Common myeloid progenitor, CD34-positive (primary cell): ENCODE results near the gene ATF6.

ENCODE experiments used
- CTCF ChIA-PET: fragments of 350-600 bp; sonication (Branson Sonifier 250); formaldehyde crosslinking; loops from one replicate; lab custom pipeline; 2021; ENCODE audit warnings: antibody characterized with exemption; lab: Charles Lee
- POLR2A ChIA-PET: fragments of 350-600 bp; sonication (Branson Sonifier 250); formaldehyde crosslinking; loops from one replicate; lab custom pipeline; 2021; ENCODE audit warnings: antibody characterized with exemption; lab: Charles Lee
- DNase-seq, 3 donors: peaks; one replicate each; pipeline versions ENCODE4 v3.0.0 to v3.0.0-alpha.2; 2013
- H3K27ac ChIP-seq, 2 experiments: 1 replicate in 1 of 2; 2 replicates in 1 of 2; pipeline ENCODE4 v1.7.0; 2013; ENCODE audit warnings: inconsistent platforms in 2 of 2, low read length in 2 of 2, mild to moderate bottlenecking in 2 of 2, low read depth in 1 of 2, moderate library complexity in 1 of 2; ENCODE audit not compliant: severe bottlenecking in 2 of 2, insufficient read depth in 1 of 2, poor library complexity in 1 of 2
- H3K27me3 ChIP-seq, 5 experiments: replicated peaks in 2 of 5; 1 replicate in 3 of 5; 2 replicates in 2 of 5; pipeline versions ENCODE4 v1.6.1 to v1.7.0; 2013; ENCODE audit warnings: low read length in 4 of 5, mild to moderate bottlenecking in 2 of 5, moderate library complexity in 2 of 5, inconsistent platforms in 1 of 5; ENCODE audit not compliant: insufficient read depth in 5 of 5, control insufficient read depth in 4 of 5
- H3K36me3 ChIP-seq, 4 experiments: 1 replicate in 2 of 4; 2 replicates in 2 of 4; pipeline versions ENCODE4 v1.6.1 to v1.7.0; 2013; ENCODE audit warnings: low read length in 3 of 4, control low read depth in 1 of 4, mild to moderate bottlenecking in 1 of 4; ENCODE audit not compliant: control insufficient read depth in 4 of 4, insufficient read depth in 4 of 4
- H3K4me1 ChIP-seq, 4 experiments: 1 replicate in 3 of 4; 2 replicates in 1 of 4; pipeline versions ENCODE4 v1.6.1 to v1.7.1; 2013; ENCODE audit warnings: low read length in 3 of 4, mild to moderate bottlenecking in 3 of 4, control low read depth in 1 of 4, inconsistent platforms in 1 of 4, moderate library complexity in 1 of 4; ENCODE audit not compliant: control insufficient read depth in 4 of 4, insufficient read depth in 4 of 4; ENCODE audit errors: control extremely low read depth in 1 of 4
- H3K4me3 ChIP-seq, 7 experiments: 1 replicate in 4 of 7; 2 replicates in 3 of 7; pipeline versions ENCODE4 v1.5.1 to v1.7.0; 2013; ENCODE audit warnings: mild to moderate bottlenecking in 7 of 7, low read length in 6 of 7, moderate library complexity in 6 of 7, inconsistent platforms in 2 of 7, low read depth in 2 of 7, control low read depth in 1 of 7; ENCODE audit not compliant: insufficient read depth in 4 of 7, control insufficient read depth in 1 of 7; ENCODE audit errors: extremely low read depth in 1 of 7
- H3K9me3 ChIP-seq, 5 experiments: 1 replicate in 4 of 5; 2 replicates in 1 of 5; pipeline versions ENCODE4 v1.6.1 to v1.7.1; 2013; ENCODE audit warnings: low read length in 4 of 5, mild to moderate bottlenecking in 2 of 5, inconsistent platforms in 1 of 5, low read depth in 1 of 5, moderate library complexity in 1 of 5; ENCODE audit not compliant: control insufficient read depth in 4 of 5, insufficient read depth in 2 of 5; ENCODE audit errors: control extremely low read depth in 1 of 5
- WGBS: methylation state at CpG from one replicate; pipeline ENCODE4 v1.1.5; 2013; ENCODE audit not compliant: insufficient coverage; 5-methylcytosine and 5-hydroxymethylcytosine counted together

Gene ATF6

DNA sequence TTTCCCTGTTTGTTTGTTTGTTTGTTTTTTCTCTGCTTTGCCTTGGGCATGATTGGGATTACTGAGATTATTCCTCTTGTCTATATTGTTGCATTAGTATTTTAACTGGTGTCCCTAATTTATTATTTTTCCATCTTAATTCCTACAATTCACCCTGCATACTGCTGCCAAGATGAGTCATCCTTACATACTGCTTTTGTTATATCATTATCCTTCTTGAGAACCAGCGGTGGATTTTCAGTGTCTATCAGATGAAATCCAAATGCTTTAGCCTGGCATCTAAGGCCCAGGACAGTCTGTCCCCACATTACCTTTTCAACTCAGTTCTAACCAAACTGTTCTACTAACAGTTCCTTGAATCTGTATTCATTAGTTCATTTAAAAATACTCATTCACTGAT, 155.9 kb downstream of the ATF6 start:
- POLR2A ChIA-PET: no interaction called here
- H3K36me3 ChIP-seq: peaks cover 10 to 19% (median 10%) of the 10 kb centered on the region in 4 experiments
- CTCF ChIA-PET: no interaction called here
- H3K27me3 ChIP-seq: no peaks in the 10 kb centered on the region
- no peak for DNase-seq
- 100% methylated on average over 1 of the region's 1 CpG for WGBS
- no peak overlapping the region for H3K4me3 ChIP-seq
- H3K27ac ChIP-seq: no peak overlapping the region
- peaks cover 0 to 10% (median 5%) of the 10 kb centered on the region in 4 experiments for H3K4me1 ChIP-seq
- peaks cover 0 to 1% (median 0%) of the 10 kb centered on the region in 5 experiments for H3K9me3 ChIP-seq

DNA sequence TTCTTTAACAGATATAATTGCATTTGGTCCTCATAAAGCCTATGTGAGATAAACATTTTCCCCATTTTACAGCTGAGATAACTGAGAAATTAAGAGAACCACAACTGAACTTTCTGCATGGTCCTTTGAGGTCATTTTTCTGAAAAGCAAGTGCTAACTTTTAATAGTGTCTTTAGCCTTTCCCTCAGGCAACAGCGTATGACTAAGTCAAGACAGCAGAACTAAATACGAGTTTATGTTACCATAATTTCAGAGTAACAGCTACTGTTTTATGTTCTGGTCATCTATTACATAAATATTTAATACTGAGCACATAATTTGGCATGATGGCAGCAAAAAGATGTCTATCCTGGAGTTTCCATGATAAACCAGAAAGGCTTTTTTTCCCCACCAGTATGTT, 161.9 kb downstream of the ATF6 start:
- ChIA-PET POLR2A (no interaction called here), CTCF (interaction anchor here (1.4 to 1.7 kb wide), 3 partner anchors 26 to 109 kb away, joined by 3 to 6 read pairs (median 5); partner anchors contain the start of gene OLFML2B)
- Histone ChIP-seq H3K4me1 (peaks cover 0 to 4% (median 2%) of the 10 kb centered on the region in 4 experiments), H3K9me3 (no peaks in the 10 kb centered on the region), H3K27me3 (no peaks in the 10 kb centered on the region), H3K36me3 (peaks cover 4 to 8% (median 5%) of the 10 kb centered on the region in 4 experiments), H3K27ac (no peak overlapping the region), H3K4me3 (no peak overlapping the region)
- DNase-seq: no peak
- no CpG with 5 or more reads among the region's 2 CpGs for WGBS

DNA sequence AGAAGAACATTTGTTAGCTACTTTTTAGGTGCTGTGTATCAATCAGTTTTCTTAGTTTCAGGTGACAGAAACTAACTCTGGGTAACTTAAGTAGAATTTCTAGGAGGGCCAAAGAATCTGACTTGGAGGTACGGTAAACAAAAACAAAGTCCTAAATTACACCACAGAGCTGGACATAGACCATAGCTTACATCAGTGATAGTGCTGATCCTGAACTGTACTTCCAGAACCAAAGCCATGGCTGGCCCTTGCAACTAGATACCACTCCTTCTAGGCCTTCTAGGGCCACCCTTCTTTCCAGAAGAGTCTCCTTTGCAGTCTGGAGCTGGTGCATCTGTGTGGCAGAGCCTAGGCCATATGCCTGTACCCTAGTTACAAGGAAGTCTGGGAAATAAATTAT, 163.0 kb downstream of the ATF6 start:
- CTCF ChIA-PET: interaction anchor here (1.3 to 1.7 kb wide), 3 partner anchors 12 to 108 kb away, joined by 4 to 6 read pairs (median 5); partner anchors contain the start of gene OLFML2B
- POLR2A ChIA-PET: no interaction called here

GRCh38 chr1:161930064-161930463, 163.9 kb downstream of the ATF6 start:
- POLR2A ChIA-PET: no interaction called here
- no peak for DNase-seq
- Histone ChIP-seq H3K27ac (no peak overlapping the region), H3K4me1 (peaks cover 11 to 21% (median 18%) of the 10 kb centered on the region in 4 experiments), H3K27me3 (no peaks in the 10 kb centered on the region), H3K9me3 (no peaks in the 10 kb centered on the region), H3K4me3 (no peak overlapping the region), H3K36me3 (peaks cover 0 to 5% (median 3%) of the 10 kb centered on the region in 4 experiments)
- CTCF ChIA-PET: interaction anchor here (0.6 to 0.9 kb wide), 2 partner anchors 48 to 107 kb away, joined by 3 read pairs; no protein-coding TSS in a partner anchor
- WGBS: no CpG with 5 or more reads among the region's 1 CpG

More for the DNA sequence above, 163.0 kb downstream of the ATF6 start:
- Histone ChIP-seq H3K27me3 (no peaks in the 10 kb centered on the region), H3K4me3 (no peak overlapping the region), H3K36me3 (peaks cover 0 to 7% (median 4%) of the 10 kb centered on the region in 4 experiments), H3K9me3 (no peaks in the 10 kb centered on the region), H3K27ac (no peak overlapping the region), H3K4me1 (peaks cover 6 to 12% (median 9%) of the 10 kb centered on the region in 4 experiments)
- no peak for DNase-seq
- WGBS: 92% methylated on average over 1 of the region's 1 CpG

DNA sequence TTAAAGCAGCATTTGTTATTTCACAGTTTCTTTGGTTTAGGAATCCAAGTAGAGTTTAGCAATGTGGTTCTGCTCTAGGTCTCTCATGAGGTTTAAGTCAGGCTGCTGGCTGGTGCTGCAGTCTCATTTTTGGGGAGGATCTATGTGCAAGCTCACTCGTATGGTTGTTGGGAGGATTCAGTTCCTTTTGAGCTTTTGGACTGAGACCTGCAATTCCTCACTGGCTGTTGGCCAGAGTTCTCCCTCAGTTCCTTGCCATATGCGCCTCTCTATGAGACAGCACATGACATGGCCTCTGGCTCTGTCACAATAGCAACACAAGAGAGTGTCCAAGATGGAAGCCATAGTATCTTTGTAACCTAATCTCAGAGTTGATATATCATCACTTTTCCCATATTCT, 166.5 kb downstream of the ATF6 start:
- Histone ChIP-seq H3K36me3 (peaks cover 0 to 6% (median 3%) of the 10 kb centered on the region in 4 experiments), H3K4me3 (no peak overlapping the region), H3K4me1 (peaks cover 11 to 26% (median 20%) of the 10 kb centered on the region in 4 experiments), H3K27me3 (no peaks in the 10 kb centered on the region), H3K27ac (no peak overlapping the region), H3K9me3 (no peaks in the 10 kb centered on the region)
- 75% methylated on average over 2 of the region's 2 CpGs for WGBS
- CTCF ChIA-PET: interaction anchor here (1.0 to 1.3 kb wide), 2 partner anchors 13 to 91 kb away, joined by 3 read pairs; partner anchors contain the start of gene OLFML2B
- DNase-seq: no peak
- POLR2A ChIA-PET: no interaction called here

GRCh38 chr1:161933592-161934588, 167.8 kb downstream of the ATF6 start:
- H3K9me3 ChIP-seq: no peaks in the 10 kb centered on the region
- peaks cover 2 to 4% (median 3%) of the 10 kb centered on the region in 4 experiments for H3K36me3 ChIP-seq
- H3K4me1 ChIP-seq: peaks cover 11 to 26% (median 20%) of the 10 kb centered on the region in 4 experiments
- POLR2A ChIA-PET: no interaction called here
- peak overlapping the region in 4 of 7 experiments; percentile 21 to 29 (median 28) for H3K4me3 ChIP-seq
- no peaks in the 10 kb centered on the region for H3K27me3 ChIP-seq
- peak; percentile 32 to 85 (median 73) for DNase-seq
- CTCF ChIA-PET: interaction anchor here (1.0 to 1.5 kb wide), 3 partner anchors 15 to 90 kb away, joined by 3 read pairs; partner anchors contain the start of gene OLFML2B
- WGBS: 0% methylated on average over 1 of the region's 6 CpGs
- H3K27ac ChIP-seq: no peak overlapping the region
